ENCODE results near the gene EEF1A1.
A peak's percentile ranks its signal among the peaks of the same experiment; 100 is the strongest.

Gene EEF1A1

DNA sequence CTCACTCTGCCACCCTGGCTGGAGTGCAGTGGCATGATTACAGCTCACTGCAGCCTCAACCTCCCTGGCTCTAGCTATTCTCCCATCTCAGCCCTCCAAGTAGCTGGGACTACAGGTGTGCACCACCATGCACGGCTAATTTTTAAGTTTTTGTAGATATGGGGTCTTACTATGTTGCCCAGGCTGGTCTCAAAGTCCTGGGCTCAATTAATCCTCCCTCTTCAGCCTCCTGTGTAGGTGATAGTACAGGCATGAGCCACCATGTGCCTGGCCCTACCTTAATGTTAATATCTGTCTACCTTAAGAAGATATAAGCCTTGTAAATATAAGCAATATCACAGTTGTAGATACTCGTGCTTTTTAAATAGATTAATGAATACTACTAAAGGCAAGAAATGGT lies 16.7 kb downstream of the EEF1A1 start:
- no peak for DNase-seq

DNA sequence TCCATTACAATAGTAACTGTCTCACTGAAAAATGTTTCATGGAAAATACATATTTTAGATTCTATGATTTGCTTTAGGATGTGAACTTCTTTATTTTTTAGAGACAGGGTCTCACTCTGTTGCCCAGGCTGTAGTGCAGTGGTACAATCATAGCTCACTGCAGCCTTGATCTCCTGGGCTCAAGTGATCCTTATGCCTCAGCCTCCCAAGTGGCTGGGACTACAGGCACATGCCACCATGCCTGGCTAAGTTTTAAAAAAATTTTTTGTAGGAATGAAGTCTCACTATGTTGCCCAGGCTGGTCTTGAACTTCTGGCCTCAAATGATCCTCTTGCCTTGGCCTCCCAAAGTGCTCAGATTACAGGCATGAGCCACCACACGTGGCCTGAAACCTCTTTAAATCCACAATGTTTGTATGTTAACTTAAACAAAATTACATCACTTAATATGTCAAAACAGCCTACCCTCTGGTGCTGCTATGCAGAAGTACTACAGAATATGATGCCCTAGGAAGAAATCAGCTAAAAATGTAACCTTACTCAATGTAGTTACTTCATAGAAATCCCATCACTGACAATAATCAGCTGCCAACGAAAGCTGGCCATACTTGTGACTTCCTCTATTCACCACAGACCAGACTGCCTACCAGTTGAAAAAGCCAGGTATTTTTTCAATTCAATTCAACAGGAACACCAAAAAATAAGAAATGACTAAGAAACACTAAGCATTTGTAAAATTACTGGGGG lies 17.6 kb downstream of the EEF1A1 start:
- peak; percentile 90 for DNase-seq

DNA sequence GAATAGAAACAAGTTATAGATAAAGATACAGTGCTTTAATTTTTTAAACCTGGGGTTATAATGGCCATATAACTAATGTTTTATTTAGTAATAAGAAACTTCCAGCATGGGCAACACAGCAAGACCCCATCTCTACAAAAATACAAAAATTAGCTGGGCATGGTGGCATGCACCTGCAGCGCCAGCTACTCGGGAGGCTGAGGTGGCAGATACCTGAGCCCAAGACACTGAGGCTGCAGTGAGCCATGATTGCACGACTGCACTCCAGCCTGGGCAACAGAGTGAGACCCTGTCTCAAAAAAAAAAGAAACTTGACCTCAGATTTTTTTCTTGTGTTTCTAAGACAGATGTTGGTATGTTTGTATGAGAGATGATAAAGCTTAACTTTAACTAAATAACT lies 22.9 kb downstream of the EEF1A1 start:
- no peak for DNase-seq

DNA sequence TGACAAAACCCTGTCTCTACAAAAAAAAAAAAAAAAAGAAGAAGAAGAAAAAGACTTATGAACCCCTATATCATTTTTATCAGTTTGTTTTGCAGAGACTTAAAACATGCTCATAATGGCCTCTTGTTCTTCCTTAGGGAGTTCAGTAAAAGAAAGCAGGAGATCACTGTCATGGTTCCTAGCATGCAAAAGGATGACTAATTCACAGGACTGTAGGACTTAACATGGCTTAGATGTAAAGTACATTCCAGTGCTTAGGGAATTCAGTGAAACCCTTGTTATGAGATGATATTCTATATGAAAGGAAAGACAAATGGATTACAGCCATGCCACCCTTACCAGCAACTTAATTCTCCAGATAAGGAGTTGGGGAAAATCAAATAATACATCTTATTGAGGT lies 29.5 kb downstream of the EEF1A1 start:
- no peak for DNase-seq

DNA sequence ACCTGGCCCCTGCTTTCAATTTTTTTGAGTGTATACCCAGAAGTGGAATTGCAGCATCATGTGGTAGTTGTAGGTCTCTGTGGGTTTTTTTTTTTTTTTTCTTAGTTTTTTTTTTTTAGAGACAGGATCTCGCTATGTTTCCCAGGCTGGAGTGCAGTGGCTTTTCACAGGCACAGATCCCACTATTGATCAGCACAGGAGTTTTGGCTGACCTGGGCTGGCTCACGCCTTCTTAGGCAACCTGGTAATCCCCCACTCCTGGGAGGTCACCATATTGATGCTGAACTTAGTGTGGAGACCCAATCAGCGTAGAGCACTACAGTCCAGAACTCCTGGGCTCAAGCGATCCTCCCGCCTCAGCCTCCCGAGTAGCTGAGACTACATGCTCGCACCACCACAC lies 33.4 kb downstream of the EEF1A1 start:
- no peak for DNase-seq

DNA sequence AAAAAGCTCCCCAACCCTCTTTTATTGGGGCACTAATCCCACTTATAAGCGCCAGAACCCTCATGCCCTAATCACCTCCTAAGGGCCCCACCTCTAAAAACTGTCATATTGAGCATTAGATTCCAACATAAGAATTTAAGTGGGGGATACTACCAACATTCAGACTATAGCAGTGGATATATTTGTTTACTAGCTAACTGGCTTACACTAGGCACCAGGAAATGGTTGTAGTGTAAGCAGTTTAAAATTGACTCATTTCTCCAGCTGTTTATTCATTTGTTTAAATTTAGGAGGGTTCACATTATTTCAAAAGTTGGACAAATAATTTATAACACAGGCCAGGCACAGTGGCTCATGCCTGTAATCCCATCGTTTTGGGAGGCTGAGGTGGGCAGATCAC lies 36.4 kb downstream of the EEF1A1 start:
- no peak for DNase-seq

DNA sequence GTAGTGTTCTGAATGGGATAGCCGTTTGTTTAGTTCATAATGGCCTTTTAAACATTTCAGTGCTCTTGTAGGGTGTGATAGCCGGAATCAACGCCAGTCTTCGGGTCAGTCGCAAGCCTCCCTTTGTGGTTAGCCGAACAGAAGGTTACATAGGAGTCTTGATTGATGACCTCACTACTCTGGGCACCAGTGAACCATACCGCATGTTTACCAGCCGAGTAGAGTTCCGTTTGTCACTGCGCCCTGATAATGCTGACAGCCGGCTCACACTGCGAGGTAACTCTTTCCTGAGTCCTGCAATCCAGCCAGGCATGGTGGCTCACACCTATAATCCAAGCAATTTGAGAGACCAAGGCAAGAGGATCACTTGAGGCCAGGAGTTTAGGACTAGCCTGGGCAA lies 38.9 kb downstream of the EEF1A1 start:
- no peak for DNase-seq

DNA sequence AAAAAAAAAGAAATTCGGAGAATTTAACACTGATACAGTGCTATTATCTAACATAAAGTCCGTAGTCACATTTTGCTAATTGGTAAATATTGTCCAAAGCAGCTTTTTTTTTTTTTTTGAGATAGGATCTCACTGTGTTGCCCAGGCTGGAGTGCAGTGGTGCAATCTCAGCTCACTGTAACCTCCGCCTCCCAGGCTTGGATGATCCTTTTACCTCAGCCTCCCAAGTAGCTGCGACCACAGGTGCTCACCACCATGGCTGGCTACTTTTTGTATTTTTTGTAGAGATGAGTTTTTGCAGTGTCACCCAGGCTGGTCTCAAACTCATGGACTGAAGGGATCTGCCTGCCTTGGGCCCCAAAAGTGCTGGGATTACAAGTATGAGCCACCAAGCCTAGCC lies 43.4 kb downstream of the EEF1A1 start:
- DNase-seq: no peak

DNA sequence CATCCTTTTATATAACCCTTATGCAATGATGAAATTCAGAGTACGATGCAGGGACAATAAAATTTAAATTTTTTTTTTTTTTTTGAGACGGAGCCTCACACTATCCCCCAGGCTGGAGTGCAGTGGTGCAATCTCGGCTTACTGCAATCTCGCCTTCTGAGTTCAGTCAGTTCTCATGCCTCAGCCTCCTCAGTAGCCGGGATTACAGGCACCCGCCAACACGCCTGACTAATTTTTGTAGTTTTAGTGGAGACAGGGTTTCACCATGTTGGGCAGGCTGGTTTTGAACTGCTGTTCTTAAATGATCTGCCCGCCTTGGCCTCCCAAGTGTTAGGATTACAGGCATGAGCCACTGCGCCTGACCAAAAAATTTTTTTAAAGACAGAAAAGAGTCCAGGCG lies 44.1 kb downstream of the EEF1A1 start:
- no peak for DNase-seq

DNA sequence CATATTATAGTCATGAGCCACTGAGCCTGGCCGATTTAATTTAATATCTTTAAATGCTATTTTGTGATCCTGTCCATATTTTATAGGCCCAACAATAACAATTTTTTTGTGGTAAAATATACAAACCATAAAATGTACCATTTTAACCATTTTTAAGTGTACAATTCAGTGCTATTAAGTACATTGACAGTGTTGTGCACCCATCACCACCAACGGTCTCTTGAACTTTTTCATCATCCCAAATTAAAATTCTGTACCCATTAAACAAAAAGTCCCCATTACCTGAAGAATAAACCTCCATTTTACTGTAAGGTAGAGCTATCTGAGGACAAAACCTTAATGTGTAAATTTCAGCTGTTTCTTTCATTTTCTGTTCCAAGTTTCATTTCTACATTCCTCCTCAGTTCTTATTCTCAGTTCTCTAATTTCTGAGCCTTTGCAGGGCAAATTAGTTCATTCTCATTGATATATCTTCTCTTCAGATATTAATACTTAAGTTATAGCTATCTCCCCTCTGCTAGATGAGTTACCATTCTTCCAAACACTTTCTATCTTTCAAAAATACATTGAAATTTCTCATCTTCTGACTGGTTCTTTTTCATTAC lies 49.0 kb downstream of the EEF1A1 start:
- peak; percentile 68 for DNase-seq
